Measurements from ENCODE around the gene TSN. TPM values are rescaled to one million over a fixed set of nuclear protein-coding genes. Genes with fewer than 3 reads are reported as not detected.

Gene TSN
- total RNA-seq, 1 experiment from 2014 or later: 112 TPM

DNA sequence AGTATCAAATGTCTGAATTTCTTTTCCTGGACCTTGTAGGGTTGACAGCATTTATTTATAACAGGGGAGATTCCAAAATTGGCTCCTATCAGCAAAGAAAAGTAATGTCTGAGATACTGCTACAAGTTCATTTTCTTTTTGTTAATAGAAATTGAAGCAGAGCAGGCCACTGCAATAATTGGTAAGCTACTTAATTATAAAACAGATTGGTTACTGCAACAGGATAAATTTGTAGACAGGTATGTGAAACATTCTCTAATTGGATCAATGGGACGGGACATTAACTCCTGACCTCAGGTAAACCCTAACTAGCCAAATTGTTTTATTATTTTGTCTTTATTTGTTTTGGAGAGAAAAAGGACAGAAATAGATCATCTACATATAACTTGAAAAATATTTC is 39.3 kb upstream of the TSN start:
- intact Hi-C loops (cut with micrococcal nuclease; ENCODE audit: unreplicated experiment): loop anchor here (2.0 to 10.0 kb wide), 3 partner anchors 121 to 634 kb away; no protein-coding TSS in a partner anchor
- BruUV-seq (replicated peaks): no TSS peak
- Histone ChIP-seq H3K4me3 (ENCODE audit: low read depth, low read length, poor library complexity, severe bottlenecking) (no peak overlapping the region), H3K9me3 (ENCODE audit: low read depth, low read length, poor library complexity, severe bottlenecking) (no peaks in the 10 kb centered on the region), H3K27ac (ENCODE audit: low read depth, low read length, poor library complexity, severe bottlenecking) (no peak overlapping the region), H3K4me1 (ENCODE audit: insufficient read depth, low read length, poor library complexity, severe bottlenecking) (no peaks in the 10 kb centered on the region), H3K27me3 (replicated peaks; ENCODE audit: insufficient read depth, low read depth, low read length, poor library complexity) (no peaks in the 10 kb centered on the region), H3K36me3 (ENCODE audit: insufficient read depth, low read length, poor library complexity, severe bottlenecking) (no peaks in the 10 kb centered on the region)
- POLR2A ChIA-PET (ENCODE audit: low non-redundant PET): no interaction called here
- DNase-seq (ENCODE audit: low spot score): no peak
- no peak for TF ChIP-seq EZH2 (IDR thresholded peaks at IDR 0.05; ENCODE audit: borderline replicate concordance, low read depth, low read length, poor library complexity, severe bottlenecking)
- TF ChIP-seq, protein P1, sequence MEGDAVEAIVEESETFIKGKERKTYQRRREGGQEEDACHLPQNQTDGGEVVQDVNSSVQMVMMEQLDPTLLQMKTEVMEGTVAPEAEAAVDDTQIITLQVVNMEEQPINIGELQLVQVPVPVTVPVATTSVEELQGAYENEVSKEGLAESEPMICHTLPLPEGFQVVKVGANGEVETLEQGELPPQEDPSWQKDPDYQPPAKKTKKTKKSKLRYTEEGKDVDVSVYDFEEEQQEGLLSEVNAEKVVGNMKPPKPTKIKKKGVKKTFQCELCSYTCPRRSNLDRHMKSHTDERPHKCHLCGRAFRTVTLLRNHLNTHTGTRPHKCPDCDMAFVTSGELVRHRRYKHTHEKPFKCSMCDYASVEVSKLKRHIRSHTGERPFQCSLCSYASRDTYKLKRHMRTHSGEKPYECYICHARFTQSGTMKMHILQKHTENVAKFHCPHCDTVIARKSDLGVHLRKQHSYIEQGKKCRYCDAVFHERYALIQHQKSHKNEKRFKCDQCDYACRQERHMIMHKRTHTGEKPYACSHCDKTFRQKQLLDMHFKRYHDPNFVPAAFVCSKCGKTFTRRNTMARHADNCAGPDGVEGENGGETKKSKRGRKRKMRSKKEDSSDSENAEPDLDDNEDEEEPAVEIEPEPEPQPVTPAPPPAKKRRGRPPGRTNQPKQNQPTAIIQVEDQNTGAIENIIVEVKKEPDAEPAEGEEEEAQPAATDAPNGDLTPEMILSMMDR (conservative IDR thresholded peaks at IDR 0.05; ENCODE audit: low read depth, low read length): no peak
- CTCF ChIA-PET: interaction anchor here (0.6 kb wide), 1 partner anchor 314 kb away, joined by 3 read pairs; no protein-coding TSS in a partner anchor

DNA sequence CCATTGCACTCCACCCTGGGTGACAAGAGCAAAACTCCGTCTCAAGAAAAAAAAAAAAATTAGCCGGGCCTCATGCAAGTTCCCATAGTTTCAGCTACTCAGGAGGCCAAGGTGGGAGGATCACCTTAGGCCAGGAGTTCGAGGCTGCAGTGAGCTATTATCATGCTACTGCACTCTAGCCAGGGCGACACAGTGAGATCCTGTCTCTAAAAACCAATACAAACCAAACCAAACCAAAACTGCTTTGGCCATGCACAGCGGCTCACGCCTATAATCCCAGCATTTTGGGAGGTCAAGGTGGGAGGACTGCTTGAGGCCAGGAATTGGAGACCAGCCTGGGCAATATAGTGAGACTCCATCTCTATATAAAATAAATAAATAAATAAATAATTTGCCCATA is 37.9 kb upstream of the TSN start:
- Histone ChIP-seq H3K4me1 (ENCODE audit: insufficient read depth, low read length, poor library complexity, severe bottlenecking) (no peaks in the 10 kb centered on the region), H3K27me3 (replicated peaks; ENCODE audit: insufficient read depth, low read depth, low read length, poor library complexity) (no peaks in the 10 kb centered on the region), H3K9me3 (ENCODE audit: low read depth, low read length, poor library complexity, severe bottlenecking) (no peaks in the 10 kb centered on the region), H3K27ac (ENCODE audit: low read depth, low read length, poor library complexity, severe bottlenecking) (no peak overlapping the region), H3K4me3 (ENCODE audit: low read depth, low read length, poor library complexity, severe bottlenecking) (no peak overlapping the region), H3K36me3 (ENCODE audit: insufficient read depth, low read length, poor library complexity, severe bottlenecking) (no peaks in the 10 kb centered on the region)
- no peak for TF ChIP-seq EZH2 (IDR thresholded peaks at IDR 0.05; ENCODE audit: borderline replicate concordance, low read depth, low read length, poor library complexity, severe bottlenecking)
- TF ChIP-seq, protein P1 (conservative IDR thresholded peaks at IDR 0.05; ENCODE audit: low read depth, low read length): no peak
- POLR2A ChIA-PET (ENCODE audit: low non-redundant PET): no interaction called here
- CTCF ChIA-PET: interaction anchor here (1.5 kb wide), 1 partner anchor 315 kb away, joined by 9 read pairs; no protein-coding TSS in a partner anchor
- intact Hi-C loops (cut with micrococcal nuclease; ENCODE audit: unreplicated experiment): loop anchor here (2.0 to 10.0 kb wide), 3 partner anchors 123 to 635 kb away; no protein-coding TSS in a partner anchor
- DNase-seq (ENCODE audit: low spot score): no peak
- no TSS peak for BruUV-seq (replicated peaks)

DNA sequence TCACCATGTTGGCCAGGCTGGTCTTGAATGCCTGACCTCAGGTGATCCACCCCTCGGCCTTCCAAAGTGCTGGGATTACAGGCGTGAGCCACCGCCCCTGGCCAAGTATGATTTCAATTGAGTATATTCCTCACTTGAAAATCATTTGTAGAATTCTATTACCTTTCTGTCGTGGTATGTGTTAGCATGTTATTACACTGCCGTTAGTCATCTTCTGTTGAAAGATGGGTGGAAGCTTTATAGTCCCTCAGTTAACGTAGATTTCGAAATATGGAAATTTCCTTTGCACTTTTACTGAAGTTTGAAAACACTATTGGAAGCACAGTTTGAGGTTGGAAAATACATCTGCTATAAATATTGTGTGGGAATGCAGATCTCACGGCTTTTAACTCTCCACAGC is 33.5 kb upstream of the TSN start:
- peak; percentile 14 for DNase-seq (ENCODE audit: low spot score)
- H3K4me1 ChIP-seq (ENCODE audit: insufficient read depth, low read length, poor library complexity, severe bottlenecking): no peaks in the 10 kb centered on the region
- CTCF ChIA-PET: no interaction called here
- no peaks in the 10 kb centered on the region for H3K9me3 ChIP-seq (ENCODE audit: low read depth, low read length, poor library complexity, severe bottlenecking)
- no peak overlapping the region for H3K27ac ChIP-seq (ENCODE audit: low read depth, low read length, poor library complexity, severe bottlenecking)
- BruUV-seq (replicated peaks): no TSS peak
- TF ChIP-seq, protein P1 (conservative IDR thresholded peaks at IDR 0.05; ENCODE audit: low read depth, low read length): no peak
- TF ChIP-seq EZH2 (IDR thresholded peaks at IDR 0.05; ENCODE audit: borderline replicate concordance, low read depth, low read length, poor library complexity, severe bottlenecking): no peak
- H3K36me3 ChIP-seq (ENCODE audit: insufficient read depth, low read length, poor library complexity, severe bottlenecking): peaks cover 3% of the 10 kb centered on the region
- H3K27me3 ChIP-seq (replicated peaks; ENCODE audit: insufficient read depth, low read depth, low read length, poor library complexity): no peaks in the 10 kb centered on the region
- POLR2A ChIA-PET (ENCODE audit: low non-redundant PET): no interaction called here
- H3K4me3 ChIP-seq (ENCODE audit: low read depth, low read length, poor library complexity, severe bottlenecking): no peak overlapping the region
- intact Hi-C loops (cut with micrococcal nuclease; ENCODE audit: unreplicated experiment): no loop called here

Data from A673 (cell line).